MM.1S (cell line): ENCODE data around the gene RAP1GDS1.

ENCODE experiments used
- EZH2 ChIP-seq: fragments of 300-600 bp; sonication (generic); optimal IDR thresholded peaks from 2 replicates; pipeline ENCODE3; 2017; ENCODE audit warnings: low read depth, mild to moderate bottlenecking, antibody characterized with exemption, low read length, mixed read lengths
- EZH2phosphoT487 ChIP-seq: fragments of 300-600 bp; sonication (generic); IDR thresholded peaks from 2 replicates; pipeline ENCODE4 v1.6.1; 2018; ENCODE audit warnings: antibody characterized with exemption, low read length
- TF ChIP-seq, protein P1 (sequence below): fragments of 300-600 bp; sonication (generic); IDR thresholded peaks from 2 replicates; pipeline ENCODE4 v1.5.1; 2016; ENCODE audit warnings: antibody characterized with exemption, low read length, mixed read lengths

DNA sequence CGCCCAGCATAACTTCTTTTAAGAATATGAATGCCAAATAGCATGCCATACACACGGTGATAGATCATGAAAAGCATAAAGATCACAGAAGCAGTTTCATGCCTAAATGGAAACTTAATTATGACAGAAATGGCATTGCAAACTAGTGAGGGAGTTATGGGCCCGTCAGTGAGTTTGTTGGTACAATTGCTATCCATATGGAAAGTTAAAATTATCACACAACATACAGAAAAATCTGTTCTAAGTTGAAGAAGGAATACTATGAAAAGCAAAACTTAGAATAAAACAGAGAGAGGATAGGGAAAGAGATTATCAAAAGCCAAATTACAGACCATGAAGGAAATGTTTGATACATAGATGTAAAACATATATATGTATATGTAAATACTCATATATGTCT, 30.2 kb upstream of the RAP1GDS1 start:
- TF ChIP-seq EZH2 (no peak), EZH2phosphoT487 (no peak)
- TF ChIP-seq, protein P1, sequence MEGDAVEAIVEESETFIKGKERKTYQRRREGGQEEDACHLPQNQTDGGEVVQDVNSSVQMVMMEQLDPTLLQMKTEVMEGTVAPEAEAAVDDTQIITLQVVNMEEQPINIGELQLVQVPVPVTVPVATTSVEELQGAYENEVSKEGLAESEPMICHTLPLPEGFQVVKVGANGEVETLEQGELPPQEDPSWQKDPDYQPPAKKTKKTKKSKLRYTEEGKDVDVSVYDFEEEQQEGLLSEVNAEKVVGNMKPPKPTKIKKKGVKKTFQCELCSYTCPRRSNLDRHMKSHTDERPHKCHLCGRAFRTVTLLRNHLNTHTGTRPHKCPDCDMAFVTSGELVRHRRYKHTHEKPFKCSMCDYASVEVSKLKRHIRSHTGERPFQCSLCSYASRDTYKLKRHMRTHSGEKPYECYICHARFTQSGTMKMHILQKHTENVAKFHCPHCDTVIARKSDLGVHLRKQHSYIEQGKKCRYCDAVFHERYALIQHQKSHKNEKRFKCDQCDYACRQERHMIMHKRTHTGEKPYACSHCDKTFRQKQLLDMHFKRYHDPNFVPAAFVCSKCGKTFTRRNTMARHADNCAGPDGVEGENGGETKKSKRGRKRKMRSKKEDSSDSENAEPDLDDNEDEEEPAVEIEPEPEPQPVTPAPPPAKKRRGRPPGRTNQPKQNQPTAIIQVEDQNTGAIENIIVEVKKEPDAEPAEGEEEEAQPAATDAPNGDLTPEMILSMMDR = no peak
